Activated CD4-positive, alpha-beta T cell treated with anti-CD3 and anti-CD28 coated beads, Interleukin-2, amount 10 ng/mL, durations not matched to agents 24 days and 14 days (primary cell): Measurements from ENCODE around the gene MTRF1L. TPM values are rescaled to one million over a fixed set of nuclear protein-coding genes. Genes with fewer than 3 reads are reported as not detected.

Source experiments
- DNase-seq: peaks from one replicate; pipeline ENCODE4 v3.0.0; 2022
- H3K27ac Mint-ChIP-seq: one replicate; pipeline ENCODE4 v1.8.0; 2022; ENCODE audit warnings: mild to moderate bottlenecking, mixed read lengths
- H3K27me3 Mint-ChIP-seq: one replicate; pipeline ENCODE4 v1.8.0; 2022; ENCODE audit warnings: mixed read lengths
- H3K36me3 Mint-ChIP-seq: one replicate; pipeline ENCODE4 v1.8.0; 2022; ENCODE audit warnings: low read depth, mild to moderate bottlenecking, mixed read lengths
- H3K4me1 Mint-ChIP-seq: one replicate; pipeline ENCODE4 v1.8.0; 2021; ENCODE audit warnings: mixed read lengths
- H3K4me3 Mint-ChIP-seq: one replicate; pipeline ENCODE4 v1.8.0; 2022; ENCODE audit warnings: mild to moderate bottlenecking, moderate library complexity, mixed read lengths
- H3K9me3 Mint-ChIP-seq: one replicate; pipeline ENCODE4 v1.8.0; 2021; ENCODE audit warnings: mixed read lengths
- intact Hi-C: fragments of 100-400 bp; cut with micrococcal nuclease; formaldehyde crosslinking; loops from one replicate; pipeline ENCODE4 v1.15.1; 2023
- total RNA-seq: library from RNA; stranded (reverse); gene quantifications from 2 replicates; pipeline ENCODE4 v1.2.3, GENCODE V29; 2022

Gene MTRF1L
- total RNA-seq, 1 donor from 2014 or later: 20.6 TPM

GRCh38 chr6:152943260-152943897 lies 59.1 kb downstream of the MTRF1L start:
- Mint-ChIP-seq H3K4me1 (peaks cover 6% of the 10 kb centered on the region), H3K9me3 (no peaks in the 10 kb centered on the region), H3K36me3 (no peaks in the 10 kb centered on the region), H3K4me3 (no peak overlapping the region), H3K27me3 (peaks cover 33% of the 10 kb centered on the region), H3K27ac (no peak overlapping the region)
- intact Hi-C loops: no loop called here
- no peak for DNase-seq

- Mint-ChIP-seq H3K4me1 (no peaks in the 10 kb centered on the region), H3K36me3 (no peaks in the 10 kb centered on the region), H3K27ac (no peak overlapping the region), H3K27me3 (peaks cover 26% of the 10 kb centered on the region), H3K9me3 (no peaks in the 10 kb centered on the region), H3K4me3 (no peak overlapping the region)
- DNase-seq: no peak
- intact Hi-C loops: no loop called here
Measured at GRCh38 chr6:152942319-152942869, 60.1 kb downstream of the MTRF1L start.

GRCh38 chr6:152941746-152942145 lies 60.8 kb downstream of the MTRF1L start:
- Mint-ChIP-seq H3K4me3 (no peak overlapping the region), H3K4me1 (no peaks in the 10 kb centered on the region), H3K9me3 (no peaks in the 10 kb centered on the region), H3K36me3 (no peaks in the 10 kb centered on the region), H3K27ac (no peak overlapping the region), H3K27me3 (peaks cover 24% of the 10 kb centered on the region)
- intact Hi-C loops: no loop called here
- DNase-seq: no peak

Other genes with a start within 250 kb of the MTRF1L start
- 34.9 and 36.4 TPM in 2 replicates for gene FBXO5, start 19.7 kb downstream of the MTRF1L start, total RNA-seq
- not detected in 2 replicates for gene RGS17, start 128.6 kb upstream of the MTRF1L start, total RNA-seq